NOMO-1 (cell line): ENCODE data around the gene PRSS8.
"Not testable (repeated sequence)": the region's sequence is repeated elsewhere in the genome, so short reads cannot be mapped to it uniquely, and the experiment has no call there.

ENCODE experiments used
- DNase-seq, 2 experiments: peaks; one replicate each; lab custom pipeline; 2025; ENCODE audit not compliant: unreplicated experiment in 2 of 2; lab: John Stamatoyannopoulos, UW

PRSS8 gene

DNA sequence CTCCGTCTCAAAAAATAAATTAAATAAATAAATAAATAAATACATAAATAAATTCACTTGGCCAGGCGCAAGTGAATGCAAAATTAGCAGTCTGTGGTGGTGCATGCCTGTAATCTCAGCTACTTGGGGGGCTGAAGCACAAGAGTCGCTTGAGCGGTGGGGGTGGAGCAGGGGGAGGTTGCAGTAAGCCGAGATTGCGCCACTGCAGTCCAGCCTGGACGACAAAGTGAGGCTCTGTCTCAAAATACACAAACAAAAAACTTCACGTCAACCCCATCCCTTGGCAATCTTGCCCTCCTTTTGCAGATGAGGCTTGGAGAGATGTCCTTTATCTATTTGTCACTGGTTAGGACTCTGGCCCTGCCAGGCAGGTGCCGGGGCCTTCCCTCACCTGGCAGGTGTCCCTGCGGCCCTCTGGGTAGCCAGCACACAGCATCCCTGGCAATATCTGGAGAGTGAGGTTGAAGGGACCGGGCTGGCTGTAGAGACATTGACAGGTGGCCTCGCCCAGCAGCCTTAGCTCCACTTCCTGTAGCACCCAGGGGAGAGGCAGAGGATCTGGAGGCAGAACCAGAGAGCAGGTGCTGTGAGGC lies 10.0 kb upstream of the PRSS8 start:
- no peak for DNase-seq

DNA sequence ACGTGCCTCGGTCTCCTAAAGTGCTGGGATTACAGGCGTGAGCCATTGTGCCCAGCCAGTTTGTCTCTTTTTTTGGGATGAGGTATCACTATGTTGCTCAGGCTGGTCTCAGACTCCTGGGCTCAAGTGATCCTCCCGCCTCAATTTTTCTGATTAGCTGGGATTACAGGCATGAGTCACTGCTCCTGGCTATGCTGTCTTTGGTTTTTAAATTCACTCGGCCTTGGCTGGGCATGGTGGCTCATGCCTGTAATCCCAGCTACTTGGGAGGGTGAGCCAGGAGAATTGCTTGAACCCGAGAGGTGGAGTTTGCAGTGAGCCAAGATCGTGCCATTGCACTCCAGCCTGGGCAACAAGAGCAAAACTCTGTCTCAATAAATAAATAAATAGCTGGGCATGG lies 8.9 kb upstream of the PRSS8 start:
- DNase-seq, result not testable (repeated sequence)

GRCh38 chr16:31143694-31144148 lies 8.2 kb upstream of the PRSS8 start:
- DNase-seq, result no peak

DNA sequence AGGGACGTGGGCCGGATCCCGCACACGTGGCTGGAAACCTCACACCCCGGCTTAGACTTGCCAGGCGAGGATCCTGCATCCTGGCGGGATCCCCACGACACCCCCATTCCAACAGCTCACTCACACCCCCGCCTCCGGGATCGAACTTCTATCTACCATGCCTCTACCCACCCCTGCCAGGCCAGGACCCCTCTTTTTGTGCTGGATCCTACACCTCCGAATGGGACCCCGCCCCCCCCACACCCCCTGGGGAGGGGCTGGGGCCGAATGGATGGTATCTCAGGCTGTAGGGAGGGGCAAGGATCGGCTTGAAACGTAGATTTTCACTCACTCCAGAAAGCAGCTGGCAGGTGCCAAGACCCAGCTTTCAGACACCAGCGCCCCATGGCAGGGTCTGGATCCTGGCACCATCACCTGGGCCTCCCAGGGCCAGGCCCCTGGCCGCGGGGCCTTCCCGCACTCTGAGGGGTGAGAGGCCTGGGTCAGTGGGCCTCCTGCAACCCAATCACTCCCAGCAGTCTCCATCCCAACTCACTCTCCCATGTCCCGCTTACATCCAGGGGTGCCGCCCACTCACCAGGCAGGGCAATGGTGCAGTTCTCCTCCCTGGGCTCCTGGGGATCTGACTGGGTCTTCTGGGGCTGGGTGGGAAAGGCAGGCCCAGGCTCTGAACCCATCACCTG lies 7.6 kb upstream of the PRSS8 start:
- no peak for DNase-seq

DNA sequence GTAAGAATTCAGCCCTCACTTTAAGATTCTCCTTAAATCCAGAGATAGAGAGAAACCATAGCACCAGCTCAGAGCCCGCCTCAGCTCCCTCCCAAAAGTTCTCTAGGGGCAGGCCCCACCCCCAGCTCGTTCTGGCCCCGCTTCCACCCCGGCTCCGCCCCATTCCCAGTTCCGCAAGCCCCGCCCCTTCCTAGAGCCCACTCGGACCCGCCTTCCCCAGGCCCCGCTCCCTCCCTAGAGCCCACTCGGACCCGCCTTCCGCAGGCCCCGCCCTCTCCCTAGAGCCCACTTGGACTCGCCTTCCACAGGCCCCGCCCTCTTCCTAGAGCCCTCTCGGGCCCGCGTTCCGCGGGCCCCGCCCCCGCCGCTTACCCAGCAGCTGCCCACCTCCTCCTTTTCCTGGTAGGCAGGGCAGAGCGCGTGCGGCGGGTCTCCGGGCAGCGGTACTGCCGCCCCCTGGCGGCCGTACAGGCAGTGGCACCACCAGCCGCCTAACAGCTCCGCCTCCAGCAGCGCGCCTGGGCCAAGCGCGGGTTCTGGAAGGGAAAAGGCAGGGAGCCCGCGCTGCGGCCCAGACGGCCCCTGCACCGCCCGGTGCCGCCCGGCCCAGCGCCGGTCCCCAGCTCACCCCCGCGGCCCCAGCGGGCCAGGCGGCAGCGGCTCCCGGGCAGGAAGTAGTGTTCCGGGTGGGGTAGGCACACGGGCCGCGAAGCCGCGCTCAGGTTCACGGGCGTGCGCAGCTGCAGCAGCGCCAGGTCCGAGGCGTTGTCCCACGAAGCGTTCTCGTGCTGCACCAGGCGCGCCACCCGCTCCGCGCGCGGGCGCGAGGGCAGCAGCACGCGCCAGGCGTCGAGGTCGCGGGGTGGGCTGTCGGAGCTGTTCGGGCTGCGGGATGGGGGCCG lies 6.8 kb upstream of the PRSS8 start:
- DNase-seq, result peak; percentile 99 to 100

DNA sequence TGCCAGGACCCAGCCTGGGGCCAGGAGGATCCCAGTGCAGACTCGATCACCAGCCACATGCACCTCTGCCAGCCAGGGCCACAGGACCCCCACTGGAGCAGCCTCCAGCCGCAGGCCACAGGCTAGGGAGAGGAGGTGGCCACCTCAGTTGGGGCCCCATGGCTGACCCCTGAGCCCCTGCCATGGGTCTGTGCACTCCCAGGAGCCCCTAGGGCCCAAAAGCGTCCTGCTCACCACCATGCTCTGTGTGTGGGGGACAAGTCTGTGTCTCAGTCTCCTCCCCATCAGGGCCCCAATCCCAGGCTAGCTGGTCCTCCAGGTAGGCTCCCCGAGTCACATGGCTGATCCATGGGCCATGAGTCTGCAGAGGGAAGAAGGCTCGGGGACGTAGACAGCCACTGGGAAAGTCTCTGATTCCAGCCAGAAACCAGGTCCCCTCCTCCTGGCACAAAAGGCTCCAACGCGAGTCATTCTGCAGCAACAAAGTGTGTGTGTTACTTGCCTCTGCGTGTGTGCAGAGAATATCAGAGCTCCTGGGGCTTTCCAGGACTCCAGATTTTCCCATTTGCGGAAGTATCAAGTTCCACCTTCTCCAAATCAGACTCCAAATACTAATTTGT lies 6.1 kb upstream of the PRSS8 start:
- DNase-seq, result no peak

DNA sequence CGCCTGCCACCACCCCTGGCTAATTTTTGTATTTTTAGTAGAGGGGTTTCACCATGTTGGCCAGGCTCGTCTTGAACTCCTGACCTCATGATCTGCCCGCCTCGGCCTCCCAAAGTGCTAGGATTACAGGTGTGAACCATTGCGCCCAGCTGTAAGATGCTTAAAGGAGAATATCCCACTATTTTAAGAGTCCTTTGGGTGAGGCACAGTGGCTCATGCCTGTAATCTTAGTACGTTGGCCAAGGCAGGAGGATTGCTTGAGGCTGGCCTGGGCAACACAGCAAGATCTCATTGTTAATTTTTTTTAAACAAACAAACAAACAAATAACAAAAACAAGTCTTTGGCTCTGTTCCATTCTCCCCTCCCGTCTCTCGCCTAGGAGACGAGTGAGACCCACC lies 5.5 kb upstream of the PRSS8 start:
- not testable (repeated sequence) for DNase-seq

DNA sequence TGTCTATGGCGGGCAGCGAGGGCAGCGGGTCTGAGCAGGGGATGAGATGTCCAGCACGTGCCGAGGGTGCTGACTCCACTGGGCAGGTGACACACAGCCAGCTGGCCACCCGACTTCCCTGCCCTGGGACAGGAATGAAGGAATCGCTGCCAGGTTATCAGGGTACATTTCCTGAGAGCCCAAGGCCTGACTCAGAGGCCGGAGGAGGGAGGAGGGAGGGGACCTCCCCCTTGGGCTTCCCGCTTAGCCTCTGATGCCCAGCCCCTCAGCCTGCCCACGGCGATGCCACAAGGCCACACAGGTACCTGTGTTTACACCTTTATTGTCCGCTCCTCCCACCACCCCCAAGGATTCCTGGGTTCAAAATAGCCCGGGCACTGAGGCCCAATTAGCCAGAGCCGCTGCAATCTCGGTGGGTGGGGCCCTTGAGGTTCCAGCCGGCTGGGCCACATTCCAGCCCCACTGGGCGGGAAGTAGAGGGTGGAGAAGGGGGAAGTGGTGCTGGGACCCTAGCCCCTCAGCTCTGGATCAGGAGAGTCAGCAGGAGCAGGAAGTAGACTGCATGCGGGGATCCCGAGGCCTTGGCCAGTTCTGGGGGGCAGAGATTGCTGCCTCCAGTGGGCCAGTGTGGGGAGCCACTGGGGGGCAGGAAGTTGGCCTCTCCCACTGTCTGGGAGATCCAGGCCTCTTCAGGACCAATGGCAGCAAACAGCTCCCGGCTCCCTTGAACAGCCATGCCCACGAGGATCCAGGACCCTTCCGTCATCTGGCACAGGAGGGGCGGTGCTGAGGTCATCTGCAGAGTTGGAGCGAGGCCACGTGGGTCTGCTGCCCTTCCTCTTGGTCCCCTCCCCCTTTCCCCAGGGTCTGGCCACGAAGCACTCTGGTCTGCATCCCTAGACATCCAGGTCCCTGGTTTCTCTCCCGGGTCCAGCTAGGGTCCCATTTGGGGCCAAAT lies 3.4 kb upstream of the PRSS8 start:
- DNase-seq, result no peak

- not testable (repeated sequence) for DNase-seq
Observed at GRCh38 chr16:31136822-31137499, 1.4 kb upstream of the PRSS8 start.

DNA sequence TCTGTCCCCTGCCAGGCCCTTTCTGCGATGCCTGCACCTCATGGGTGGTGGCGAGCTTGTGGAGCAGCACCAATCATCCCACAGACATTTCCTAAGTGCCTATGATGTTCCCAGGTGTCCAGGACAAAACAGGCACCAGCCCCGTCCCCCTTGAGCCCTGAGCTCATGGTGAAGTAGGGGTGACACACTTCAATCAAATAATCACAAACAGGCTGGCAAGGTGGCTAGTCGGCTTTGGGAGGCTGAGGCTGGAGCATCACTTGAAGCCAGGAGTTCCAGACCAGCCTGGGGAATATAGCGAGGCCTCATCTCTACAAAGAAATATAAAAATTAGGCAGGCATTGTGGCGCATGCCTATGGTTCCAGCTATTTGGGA lies 748 bp upstream of the PRSS8 start:
- no peak for DNase-seq

- no peak for DNase-seq
Observed at GRCh38 chr16:31134625-31135534, 647 bp downstream of the PRSS8 start.

DNA sequence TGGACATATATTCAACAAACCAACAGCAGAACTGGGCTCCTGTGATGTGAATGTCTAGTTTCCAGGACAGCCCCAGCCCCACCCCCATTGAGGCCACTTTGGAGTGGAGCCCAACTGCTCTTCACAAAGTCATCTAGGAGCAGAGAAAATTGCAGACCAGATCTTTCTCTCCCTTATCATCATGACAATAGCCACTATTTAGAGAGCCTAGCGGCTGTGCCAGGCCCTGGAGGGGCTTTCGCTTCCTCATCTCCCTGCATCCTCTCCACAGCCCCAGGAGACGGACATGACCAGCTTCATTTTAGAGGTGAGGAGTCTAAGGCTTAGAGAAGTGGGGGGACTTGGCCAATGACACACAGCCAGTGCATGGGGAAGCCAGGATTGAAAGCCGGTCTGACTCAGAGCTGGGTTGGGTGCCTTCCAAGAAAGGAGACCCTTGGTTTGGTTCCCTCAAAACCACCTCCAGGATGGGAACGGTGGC lies 1.4 kb downstream of the PRSS8 start:
- peak; percentile 67 to 81 for DNase-seq

DNA sequence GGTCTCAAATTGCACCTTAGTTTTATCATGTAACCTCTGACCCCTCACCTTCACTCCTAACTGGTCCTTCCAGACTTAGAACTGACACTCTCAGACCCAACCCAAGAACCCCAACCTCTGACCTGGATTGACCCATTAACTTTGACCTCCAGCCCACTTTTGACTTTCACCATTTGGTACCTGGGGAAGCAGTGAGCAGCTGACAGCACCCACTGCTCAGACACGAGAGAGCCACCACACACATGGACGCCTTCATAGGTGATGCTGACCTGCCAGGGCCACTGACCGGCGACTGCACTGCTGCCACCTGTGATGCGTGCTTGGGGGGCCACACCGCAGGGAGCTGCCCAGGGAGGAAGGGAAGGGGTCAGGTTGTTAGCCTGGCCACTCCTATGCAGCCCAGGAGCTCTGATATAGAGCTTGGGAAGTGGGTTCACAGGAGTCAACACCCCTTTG lies 2.5 kb downstream of the PRSS8 start:
- DNase-seq, result no peak

- no peak for DNase-seq
Observed at GRCh38 chr16:31132303-31132979, 3.1 kb downstream of the PRSS8 start.

GRCh38 chr16:31131841-31132271 lies 3.7 kb downstream of the PRSS8 start:
- no peak for DNase-seq

GRCh38 chr16:31131416-31131815 lies 4.1 kb downstream of the PRSS8 start:
- no peak for DNase-seq

- no peak for DNase-seq
Observed at GRCh38 chr16:31130899-31131298, 4.6 kb downstream of the PRSS8 start.
